ENCODE measurements around the gene LRRD1. TPM values are rescaled to one million over a fixed set of nuclear protein-coding genes. Genes with fewer than 3 reads are reported as not detected.

LRRD1 gene
- total RNA-seq, 1 experiment from 2014 or later, result not detected

- Histone ChIP-seq H3K14ac (ENCODE audit: insufficient read depth, low read length) (no peak overlapping the region), H4K8ac (replicated peaks; ENCODE audit: insufficient read length, low read depth, low read length) (no peak overlapping the region), H3K4ac (ENCODE audit: low read depth, low read length) (no peak overlapping the region), H2AFZ (ENCODE audit: low read length) (no peak overlapping the region), H3K23ac (ENCODE audit: insufficient read length, low read depth, low read length) (no peak overlapping the region), H4K20me1 (ENCODE audit: control insufficient read depth, insufficient read depth, insufficient read length) (no peaks in the 10 kb centered on the region), H3K9ac (ENCODE audit: extremely low read depth, insufficient read length, low read length) (no peak overlapping the region), H3K23me2 (ENCODE audit: insufficient read length, low read depth, low read length, poor library complexity, severe bottlenecking) (no peaks in the 10 kb centered on the region), H3K56ac (ENCODE audit: insufficient read length, low read depth, low read length) (no peak overlapping the region), H2BK12ac (ENCODE audit: insufficient read length, low read depth, low read length) (no peak overlapping the region), H3K4me1 (ENCODE audit: insufficient read depth, low read length) (no peaks in the 10 kb centered on the region), H2BK15ac (ENCODE audit: low read depth, low read length) (no peak overlapping the region), H2BK5ac (ENCODE audit: insufficient read length, low read length) (no peak overlapping the region), H2AK5ac (ENCODE audit: insufficient read length, low read length) (no peak overlapping the region), H3K9me3 (ENCODE audit: control insufficient read depth, low read depth, low read length) (no peaks in the 10 kb centered on the region), H4K91ac (ENCODE audit: insufficient read length, low read depth, low read length) (no peak overlapping the region), H3K27ac (ENCODE audit: insufficient read length, low read depth, low read length) (no peak overlapping the region), H3K79me2 (ENCODE audit: insufficient read depth, low read length) (no peaks in the 10 kb centered on the region), H3K4me2 (ENCODE audit: insufficient read depth, insufficient read length, low read length) (no peak overlapping the region), H4K5ac (ENCODE audit: insufficient read length, low read depth, low read length) (no peak overlapping the region), H2BK20ac (ENCODE audit: low read depth, low read length, poor library complexity, severe bottlenecking) (no peak overlapping the region), H3K18ac (ENCODE audit: insufficient read length, low read depth, low read length) (no peak overlapping the region), H3T11ph (ENCODE audit: low read length) (no peak overlapping the region), H3K79me1 (ENCODE audit: insufficient read depth, low read depth, low read length, poor library complexity, severe bottlenecking) (no peaks in the 10 kb centered on the region), H3K27me3 (ENCODE audit: insufficient read depth, low read length) (no peaks in the 10 kb centered on the region), H2BK120ac (ENCODE audit: low read depth, low read length, poor library complexity, severe bottlenecking) (no peak overlapping the region)
- DNase-seq, result no peak
- Mint-ChIP-seq H3K4me3 (no peak overlapping the region), H3K36me3 (ENCODE audit: insufficient read depth in 1 of 3, low read depth in 3 of 3) (no peaks in the 10 kb centered on the region), H3K4me1 (no peaks in the 10 kb centered on the region), H3K27me3 (ENCODE audit: low read depth) (no peaks in the 10 kb centered on the region), H3K9me3 (no peaks in the 10 kb centered on the region), H3K27ac (no peak overlapping the region; a peak in 1 of 7 replicates)
- no peak for TF ChIP-seq CTCF (conservative IDR thresholded peaks at IDR 0.05)
- no CpG with 5 or more reads among the region's 1 CpG for WGBS (ENCODE audit: extremely low coverage, insufficient read length, low lambda C conversion rate)
Observed at GRCh38 chr7:92150450-92151017, 28.4 kb downstream of the LRRD1 start.

Measured in H9 (cell line).